BE2C (cell line): ENCODE data around the gene SEMA3D.
A peak's percentile ranks its signal among the peaks of the same experiment; 100 is the strongest.

Experiments
- DNase-seq: peaks from one replicate; pipeline ENCODE4 v3.0.0-alpha.2; 2020
- H3K27me3 ChIP-seq: fragments of 250-450 bp; sonication (Bioruptor Pico); 2 replicates; pipeline ENCODE4 v1.5.1; 2020; ENCODE audit warnings: mild to moderate bottlenecking
- H3K36me3 ChIP-seq: fragments of 250-450 bp; sonication (Bioruptor Pico); 2 replicates; pipeline ENCODE4 v1.5.1; 2020; ENCODE audit warnings: mild to moderate bottlenecking
- H3K4me1 ChIP-seq: fragments of 250-450 bp; sonication (Bioruptor Pico); 2 replicates; pipeline ENCODE4 v1.5.1; 2020
- H3K4me3 ChIP-seq: 2 replicates; pipeline ENCODE4 v1.5.1; 2011; ENCODE audit warnings: low read depth, low read length
- H3K9me3 ChIP-seq: fragments of 250-450 bp; sonication (Bioruptor Pico); 2 replicates; pipeline ENCODE4 v1.5.1; 2020
- TF ChIP-seq, protein P1 (sequence below): IDR thresholded peaks from 2 replicates; pipeline ENCODE4 v1.5.1; 2012; ENCODE audit warnings: mild to moderate bottlenecking, low read depth, low read length

SEMA3D gene

GRCh38 chr7:85104432-85105205, 82.2 kb downstream of the SEMA3D start:
- no peaks in the 10 kb centered on the region for H3K36me3 ChIP-seq
- no peaks in the 10 kb centered on the region for H3K9me3 ChIP-seq
- no peaks in the 10 kb centered on the region for H3K27me3 ChIP-seq
- no peak overlapping the region for H3K4me3 ChIP-seq
- peaks cover 29% of the 10 kb centered on the region for H3K4me1 ChIP-seq
- no peak for DNase-seq
- TF ChIP-seq, protein P1, sequence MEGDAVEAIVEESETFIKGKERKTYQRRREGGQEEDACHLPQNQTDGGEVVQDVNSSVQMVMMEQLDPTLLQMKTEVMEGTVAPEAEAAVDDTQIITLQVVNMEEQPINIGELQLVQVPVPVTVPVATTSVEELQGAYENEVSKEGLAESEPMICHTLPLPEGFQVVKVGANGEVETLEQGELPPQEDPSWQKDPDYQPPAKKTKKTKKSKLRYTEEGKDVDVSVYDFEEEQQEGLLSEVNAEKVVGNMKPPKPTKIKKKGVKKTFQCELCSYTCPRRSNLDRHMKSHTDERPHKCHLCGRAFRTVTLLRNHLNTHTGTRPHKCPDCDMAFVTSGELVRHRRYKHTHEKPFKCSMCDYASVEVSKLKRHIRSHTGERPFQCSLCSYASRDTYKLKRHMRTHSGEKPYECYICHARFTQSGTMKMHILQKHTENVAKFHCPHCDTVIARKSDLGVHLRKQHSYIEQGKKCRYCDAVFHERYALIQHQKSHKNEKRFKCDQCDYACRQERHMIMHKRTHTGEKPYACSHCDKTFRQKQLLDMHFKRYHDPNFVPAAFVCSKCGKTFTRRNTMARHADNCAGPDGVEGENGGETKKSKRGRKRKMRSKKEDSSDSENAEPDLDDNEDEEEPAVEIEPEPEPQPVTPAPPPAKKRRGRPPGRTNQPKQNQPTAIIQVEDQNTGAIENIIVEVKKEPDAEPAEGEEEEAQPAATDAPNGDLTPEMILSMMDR = no peak

- Histone ChIP-seq H3K36me3 (no peaks in the 10 kb centered on the region), H3K4me1 (peaks cover 29% of the 10 kb centered on the region), H3K9me3 (no peaks in the 10 kb centered on the region), H3K4me3 (no peak overlapping the region), H3K27me3 (no peaks in the 10 kb centered on the region)
- TF ChIP-seq, protein P1 = no peak
- DNase-seq = no peak
Measured at GRCh38 chr7:85103962-85104361, 82.9 kb downstream of the SEMA3D start.

DNA sequence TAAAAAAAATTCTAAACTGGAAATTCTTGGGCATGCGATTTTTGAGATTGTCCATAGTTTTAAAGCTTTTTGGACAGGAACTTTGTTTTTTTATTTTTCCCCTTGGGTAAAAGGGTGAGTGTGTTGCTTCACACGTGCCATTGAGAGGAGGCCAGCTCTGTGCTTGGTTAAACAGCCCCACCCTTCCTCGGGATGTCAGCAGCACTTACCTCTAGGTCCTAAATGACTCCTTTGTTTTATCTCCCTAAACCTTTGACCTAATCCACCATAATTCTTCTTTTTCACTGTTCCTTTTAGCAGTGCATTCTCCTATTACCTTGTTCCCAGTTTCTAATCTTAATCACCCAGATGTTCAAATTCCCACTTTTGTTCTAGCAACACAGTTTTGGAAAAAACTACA, 83.5 kb downstream of the SEMA3D start:
- Histone ChIP-seq H3K4me1 (peaks cover 29% of the 10 kb centered on the region), H3K4me3 (no peak overlapping the region), H3K9me3 (no peaks in the 10 kb centered on the region), H3K36me3 (no peaks in the 10 kb centered on the region), H3K27me3 (no peaks in the 10 kb centered on the region)
- peak; percentile 15 for DNase-seq
- TF ChIP-seq, protein P1 = no peak

DNA sequence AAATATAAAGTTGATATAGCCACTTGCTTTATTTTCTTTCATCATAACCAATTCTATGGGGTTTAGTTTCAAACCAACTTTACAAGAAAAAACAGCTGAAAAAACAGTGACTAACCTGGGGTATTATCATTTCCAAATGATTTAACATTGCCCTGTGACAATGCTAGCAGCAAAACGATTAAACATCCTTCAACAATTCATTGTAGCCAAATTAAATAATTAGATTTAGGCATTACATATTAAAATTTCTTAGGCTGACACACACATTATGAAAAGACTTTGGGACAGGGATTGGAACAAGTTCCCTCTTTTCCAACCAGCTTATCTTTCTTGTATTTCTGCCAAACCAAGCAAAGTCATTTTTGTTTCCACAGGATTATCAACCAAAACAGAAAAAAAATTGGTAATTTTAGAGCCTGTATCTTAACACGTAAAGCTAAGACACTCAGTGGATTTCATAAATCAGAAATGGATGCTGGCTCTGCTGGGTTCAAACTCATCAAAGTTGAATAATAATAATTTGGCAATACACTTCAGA, 84.0 kb downstream of the SEMA3D start:
- H3K27me3 ChIP-seq = no peaks in the 10 kb centered on the region
- no peak for DNase-seq
- no peaks in the 10 kb centered on the region for H3K9me3 ChIP-seq
- TF ChIP-seq, protein P1 = no peak
- peaks cover 29% of the 10 kb centered on the region for H3K4me1 ChIP-seq
- no peak overlapping the region for H3K4me3 ChIP-seq
- no peaks in the 10 kb centered on the region for H3K36me3 ChIP-seq

DNA sequence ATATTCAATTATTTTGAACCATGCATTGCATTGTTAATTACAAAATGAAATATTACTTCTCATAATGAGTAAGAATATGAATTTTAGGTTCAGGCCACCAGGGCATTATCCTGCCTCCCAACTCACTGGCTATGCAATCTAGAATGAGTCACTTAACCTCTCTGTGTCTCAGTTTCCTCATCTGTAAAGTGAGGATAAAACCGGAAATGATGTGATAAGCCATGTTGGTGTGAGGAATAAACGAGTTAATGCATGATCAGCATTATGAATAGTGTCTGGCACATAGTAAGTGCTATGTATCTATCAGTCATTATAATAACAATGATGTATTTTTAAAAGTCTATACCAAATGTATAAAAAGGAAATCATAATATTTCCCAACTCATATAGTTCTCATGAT, 85.5 kb downstream of the SEMA3D start:
- DNase-seq = no peak
- peaks cover 22% of the 10 kb centered on the region for H3K4me1 ChIP-seq
- no peaks in the 10 kb centered on the region for H3K9me3 ChIP-seq
- no peak overlapping the region for H3K4me3 ChIP-seq
- H3K36me3 ChIP-seq = no peaks in the 10 kb centered on the region
- H3K27me3 ChIP-seq = no peaks in the 10 kb centered on the region
- TF ChIP-seq, protein P1 = no peak

DNA sequence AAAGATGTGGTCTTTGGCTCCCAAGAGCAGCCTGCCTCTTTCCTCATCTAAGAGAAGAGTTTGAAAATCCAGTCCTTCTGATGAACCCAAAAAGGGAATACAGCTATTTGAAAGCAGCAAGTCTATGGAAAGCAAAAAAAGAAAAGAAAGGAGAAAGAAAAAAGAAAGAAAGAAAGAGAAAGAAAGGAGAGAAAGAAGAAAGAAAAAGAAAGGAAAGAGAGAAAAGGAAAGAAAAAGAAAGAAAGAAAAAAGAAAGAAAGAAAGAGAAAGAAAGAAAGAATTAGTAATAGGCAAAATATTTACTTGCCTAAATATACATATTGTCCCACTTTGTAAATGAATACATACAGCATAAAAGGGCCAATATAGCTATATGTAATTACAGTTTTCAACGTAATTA, 89.0 kb downstream of the SEMA3D start:
- no peaks in the 10 kb centered on the region for H3K9me3 ChIP-seq
- H3K36me3 ChIP-seq = no peaks in the 10 kb centered on the region
- no peak for DNase-seq
- H3K4me1 ChIP-seq = peaks cover 5% of the 10 kb centered on the region
- no peaks in the 10 kb centered on the region for H3K27me3 ChIP-seq
- no peak overlapping the region for H3K4me3 ChIP-seq
- TF ChIP-seq, protein P1 = no peak
